GM04503 (cell line): ENCODE data around the gene CRYBG3.

ENCODE experiments used
- DNase-seq: peaks from one replicate; pipeline ENCODE4 v3.0.0-alpha.2; 2012; ENCODE audit warnings: low read depth

Gene CRYBG3

DNA sequence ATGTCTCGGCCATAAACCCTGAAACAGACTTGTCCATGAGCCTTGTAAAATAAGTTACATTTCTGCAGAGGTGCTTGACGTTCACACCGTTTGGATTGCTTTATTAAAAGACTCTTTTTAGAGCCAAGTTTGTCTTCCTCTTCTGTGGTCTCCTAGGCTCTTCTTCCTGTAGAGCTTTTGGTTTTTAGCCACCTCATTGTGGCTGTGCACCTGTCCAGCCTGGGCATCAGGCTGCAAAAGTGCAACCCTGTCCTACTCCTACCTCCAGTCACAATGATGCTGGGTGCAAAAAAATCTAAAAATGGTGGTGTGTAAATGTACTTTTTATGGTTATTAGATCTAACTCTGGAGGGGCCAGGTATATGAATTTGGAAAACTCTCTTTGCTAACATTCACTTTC lies 153.2 kb downstream of the CRYBG3 start:
- no peak for DNase-seq

DNA sequence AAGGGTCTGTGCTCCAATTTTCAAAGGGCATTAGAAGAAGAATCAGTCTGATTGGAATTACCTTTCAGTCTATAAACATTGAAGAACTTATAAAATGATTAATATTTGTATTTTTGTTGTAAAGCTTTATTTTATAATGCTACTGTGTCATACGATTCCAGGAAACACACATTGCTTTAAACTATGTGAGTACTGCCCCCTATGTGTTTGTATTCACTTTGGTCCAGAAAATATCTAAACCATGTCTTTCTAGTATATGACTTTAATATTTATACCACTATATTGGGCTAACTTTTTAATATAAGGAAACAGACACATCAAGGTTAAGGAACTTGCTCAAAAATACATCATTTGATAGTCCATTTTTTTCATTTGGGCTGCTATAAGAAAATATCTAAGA lies 153.7 kb downstream of the CRYBG3 start:
- no peak for DNase-seq

GRCh38 chr3:97979610-97980009 lies 157.8 kb downstream of the CRYBG3 start:
- DNase-seq, result no peak

- DNase-seq, result no peak
These were observed 160.1 kb downstream of the CRYBG3 start for GRCh38 chr3:97981886-97982285.

- DNase-seq, result no peak
These were observed 162.2 kb downstream of the CRYBG3 start for GRCh38 chr3:97983933-97984491.

- DNase-seq, result no peak
These were observed 165.5 kb downstream of the CRYBG3 start for GRCh38 chr3:97987306-97987705.

GRCh38 chr3:97988784-97989568 lies 167.2 kb downstream of the CRYBG3 start:
- no peak for DNase-seq

GRCh38 chr3:97990624-97991292 lies 168.9 kb downstream of the CRYBG3 start:
- DNase-seq, result no peak

DNA sequence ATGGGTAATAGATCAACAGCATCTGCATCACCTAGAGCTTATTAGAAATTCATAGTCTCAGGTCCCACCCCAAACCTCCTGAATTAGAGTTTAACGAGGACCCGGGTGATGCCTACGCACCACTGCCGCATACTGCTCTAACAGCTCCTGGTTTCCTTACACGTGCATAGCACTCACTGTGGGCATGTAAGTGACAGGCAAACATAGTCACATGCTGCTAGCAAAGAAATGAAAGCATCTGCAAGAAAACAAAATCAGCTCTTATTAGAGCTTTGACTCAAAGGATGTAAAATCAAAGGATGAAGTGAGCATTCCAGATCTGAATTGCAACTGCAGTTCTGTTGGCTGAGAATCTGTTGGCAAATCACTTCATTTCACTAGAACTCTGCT lies 169.5 kb downstream of the CRYBG3 start:
- no peak for DNase-seq

- DNase-seq, result no peak
These were observed 170.8 kb downstream of the CRYBG3 start for GRCh38 chr3:97992547-97993173.

DNA sequence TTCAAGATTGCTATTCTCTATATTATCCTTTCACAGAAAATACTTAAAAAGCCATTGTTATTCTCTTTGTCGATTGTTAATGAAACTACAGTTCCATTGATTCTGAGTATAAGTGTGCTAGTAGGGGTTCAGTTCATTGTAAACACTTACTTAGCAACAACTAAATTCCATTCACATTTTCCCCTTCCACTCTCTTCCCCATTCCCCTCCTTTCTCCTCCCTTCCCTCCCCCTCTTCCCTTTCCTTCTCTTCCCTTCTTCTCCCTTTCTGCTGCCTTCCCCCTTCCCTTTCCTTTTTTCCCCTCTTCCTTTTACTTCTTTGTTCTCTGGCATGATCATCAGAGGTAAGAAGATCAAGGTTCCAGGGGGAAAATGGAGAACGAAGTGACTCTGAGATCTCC lies 171.7 kb downstream of the CRYBG3 start:
- DNase-seq, result no peak

- no peak for DNase-seq
These were observed 172.6 kb downstream of the CRYBG3 start for GRCh38 chr3:97994328-97994945.
